Adrenal gland (tissue), 5 donors: ENCODE data around the gene NCF1.

ENCODE experiments used
- CTCF ChIP-seq, 6 experiments: fragments of 450-650 bp in 4 of 6; fragments of 200-600 bp in 2 of 6; sonication (generic) in 1 of 6; IDR thresholded peaks; 1 replicate in 5 of 6; 2 replicates in 1 of 6; pipeline versions ENCODE4 v1.5.1 to v1.8.0; 2016 to 2021; ENCODE audit warnings: antibody characterized with exemption in 6 of 6, mild to moderate bottlenecking in 2 of 6, moderate library complexity in 1 of 6
- POLR2A ChIP-seq, 2 donors: fragments of 450-650 bp; IDR thresholded peaks; one replicate each; pipeline ENCODE4 v1.6.1; 2017; ENCODE audit warnings: antibody characterized with exemption in 2 of 2, mild to moderate bottlenecking in 2 of 2, moderate library complexity in 1 of 2
- donor health status: DM: no; HTN: no; CAD: no.

GRCh38 chr7:74725840-74726239, 48.0 kb upstream of the NCF1 start:
- no peak for TF ChIP-seq CTCF (IDR thresholded peaks at IDR 0.05)
- TF ChIP-seq POLR2A (IDR thresholded peaks at IDR 0.05): no peak
